Measurements from ENCODE around the gene EDDM13.
"Not testable (repeated sequence)": the region's sequence is repeated elsewhere in the genome, so short reads cannot be mapped to it uniquely, and the experiment has no call there.

The EDDM13 gene

GRCh38 chr19:56332695-56333094 lies 60.1 kb downstream of the EDDM13 start:
- H3K79me1 ChIP-seq (replicated peaks; ENCODE audit: low read length, poor library complexity, severe bottlenecking), result no peaks in the 10 kb centered on the region
- H3K18ac ChIP-seq (ENCODE audit: low read depth in 1 of 2, low read length in 2 of 2), result no peak overlapping the region
- no peak overlapping the region for H3K23ac ChIP-seq (ENCODE audit: low read length in 2 of 2)
- no peak overlapping the region for H2BK120ac ChIP-seq (ENCODE audit: low read depth, low read length)
- H3K4me3 ChIP-seq (ENCODE audit: insufficient read depth in 1 of 2, low read depth in 1 of 2, low read length in 2 of 2), result no peak overlapping the region
- H3K27ac ChIP-seq (ENCODE audit: low read length, poor library complexity, severe bottlenecking), result no peak overlapping the region
- no peak overlapping the region for H4K91ac ChIP-seq (ENCODE audit: low read length)
- H2AFZ ChIP-seq (ENCODE audit: low read depth, low read length), result no peak overlapping the region
- no peaks in the 10 kb centered on the region for H3K4me1 ChIP-seq (ENCODE audit: control insufficient read depth, insufficient read depth, low read depth, low read length)
- H2AK5ac ChIP-seq (ENCODE audit: low read length, severe bottlenecking), result no peak overlapping the region
- no peak overlapping the region for H2BK15ac ChIP-seq (ENCODE audit: low read depth, poor library complexity, severe bottlenecking)
- H3K14ac ChIP-seq (ENCODE audit: low read length in 2 of 2), result no peak overlapping the region
- H2BK12ac ChIP-seq (ENCODE audit: low read length in 2 of 2), result no peak overlapping the region
- H3K4me2 ChIP-seq (ENCODE audit: low read length, poor library complexity, severe bottlenecking), result no peak overlapping the region
- no peak overlapping the region for H4K8ac ChIP-seq (ENCODE audit: low read length)
- DNase-seq, result no peak
- no peaks in the 10 kb centered on the region for H3K36me3 ChIP-seq (ENCODE audit: control insufficient read depth in 1 of 2, insufficient read depth in 2 of 2, low read depth in 1 of 2, low read length in 2 of 2)
- no peaks in the 10 kb centered on the region for H3K27me3 ChIP-seq (ENCODE audit: control insufficient read depth in 1 of 2, insufficient read depth in 1 of 2, low read length in 2 of 2)
- H3K4ac ChIP-seq (ENCODE audit: low read depth in 1 of 2, low read length in 2 of 2), result no peak overlapping the region
- no peak overlapping the region for H2BK5ac ChIP-seq (ENCODE audit: low read depth, low read length, poor library complexity, severe bottlenecking)
- no peaks in the 10 kb centered on the region for H3K9me3 ChIP-seq (ENCODE audit: control insufficient read depth, low read length)
- no peak overlapping the region for H3K9ac ChIP-seq (ENCODE audit: low read length)

GRCh38 chr19:56333506-56333905 lies 61.0 kb downstream of the EDDM13 start:
- no peak overlapping the region for H3K9ac ChIP-seq (ENCODE audit: low read length)
- no peak overlapping the region for H2AK5ac ChIP-seq (ENCODE audit: low read length, severe bottlenecking)
- H3K4ac ChIP-seq (ENCODE audit: low read depth in 1 of 2, low read length in 2 of 2), result no peak overlapping the region
- no peaks in the 10 kb centered on the region for H3K4me1 ChIP-seq (ENCODE audit: control insufficient read depth, insufficient read depth, low read depth, low read length)
- H3K36me3 ChIP-seq (ENCODE audit: control insufficient read depth in 1 of 2, insufficient read depth in 2 of 2, low read depth in 1 of 2, low read length in 2 of 2), result no peaks in the 10 kb centered on the region
- no peak overlapping the region for H2AFZ ChIP-seq (ENCODE audit: low read depth, low read length)
- no peak overlapping the region for H3K14ac ChIP-seq (ENCODE audit: low read length in 2 of 2)
- no peak overlapping the region for H4K91ac ChIP-seq (ENCODE audit: low read length)
- H2BK12ac ChIP-seq (ENCODE audit: low read length in 2 of 2), result no peak overlapping the region
- no peak overlapping the region for H2BK5ac ChIP-seq (ENCODE audit: low read depth, low read length, poor library complexity, severe bottlenecking)
- no peaks in the 10 kb centered on the region for H3K79me1 ChIP-seq (replicated peaks; ENCODE audit: low read length, poor library complexity, severe bottlenecking)
- peak; percentile 70 for DNase-seq
- peaks cover 7% of the 10 kb centered on the region for H3K9me3 ChIP-seq (ENCODE audit: control insufficient read depth, low read length)
- H3K27ac ChIP-seq (ENCODE audit: low read length, poor library complexity, severe bottlenecking), result no peak overlapping the region
- no peak overlapping the region for H4K8ac ChIP-seq (ENCODE audit: low read length)
- H3K27me3 ChIP-seq (ENCODE audit: control insufficient read depth in 1 of 2, insufficient read depth in 1 of 2, low read length in 2 of 2), result no peaks in the 10 kb centered on the region
- no peak overlapping the region for H2BK15ac ChIP-seq (ENCODE audit: low read depth, poor library complexity, severe bottlenecking)
- H3K18ac ChIP-seq (ENCODE audit: low read depth in 1 of 2, low read length in 2 of 2), result no peak overlapping the region
- no peak overlapping the region for H3K23ac ChIP-seq (ENCODE audit: low read length in 2 of 2)
- H2BK120ac ChIP-seq (ENCODE audit: low read depth, low read length), result no peak overlapping the region
- no peak overlapping the region for H3K4me3 ChIP-seq (ENCODE audit: insufficient read depth in 1 of 2, low read depth in 1 of 2, low read length in 2 of 2)
- no peak overlapping the region for H3K4me2 ChIP-seq (ENCODE audit: low read length, poor library complexity, severe bottlenecking)

- DNase-seq; H3K23ac ChIP-seq (ENCODE audit: low read length in 2 of 2); H3K18ac ChIP-seq (ENCODE audit: low read depth in 1 of 2, low read length in 2 of 2); H3K14ac ChIP-seq (ENCODE audit: low read length in 2 of 2); H3K27ac ChIP-seq (ENCODE audit: low read length, poor library complexity, severe bottlenecking); H3K36me3 ChIP-seq (ENCODE audit: control insufficient read depth in 1 of 2, insufficient read depth in 2 of 2, low read depth in 1 of 2, low read length in 2 of 2); H4K8ac ChIP-seq (ENCODE audit: low read length); H3K4me2 ChIP-seq (ENCODE audit: low read length, poor library complexity, severe bottlenecking); H3K4me3 ChIP-seq (ENCODE audit: insufficient read depth in 1 of 2, low read depth in 1 of 2, low read length in 2 of 2); H2AK5ac ChIP-seq (ENCODE audit: low read length, severe bottlenecking); H2AFZ ChIP-seq (ENCODE audit: low read depth, low read length); H2BK12ac ChIP-seq (ENCODE audit: low read length in 2 of 2); H4K91ac ChIP-seq (ENCODE audit: low read length); H3K27me3 ChIP-seq (ENCODE audit: control insufficient read depth in 1 of 2, insufficient read depth in 1 of 2, low read length in 2 of 2); H3K9ac ChIP-seq (ENCODE audit: low read length); H3K79me1 ChIP-seq (replicated peaks; ENCODE audit: low read length, poor library complexity, severe bottlenecking); H2BK5ac ChIP-seq (ENCODE audit: low read depth, low read length, poor library complexity, severe bottlenecking); H3K4me1 ChIP-seq (ENCODE audit: control insufficient read depth, insufficient read depth, low read depth, low read length); H3K4ac ChIP-seq (ENCODE audit: low read depth in 1 of 2, low read length in 2 of 2); H2BK120ac ChIP-seq (ENCODE audit: low read depth, low read length); H2BK15ac ChIP-seq (ENCODE audit: low read depth, poor library complexity, severe bottlenecking): not testable (repeated sequence)
- peaks cover 11% of the 10 kb centered on the region for H3K9me3 ChIP-seq (ENCODE audit: control insufficient read depth, low read length)
These were observed 62.8 kb downstream of the EDDM13 start for GRCh38 chr19:56335371-56335770.

DNA sequence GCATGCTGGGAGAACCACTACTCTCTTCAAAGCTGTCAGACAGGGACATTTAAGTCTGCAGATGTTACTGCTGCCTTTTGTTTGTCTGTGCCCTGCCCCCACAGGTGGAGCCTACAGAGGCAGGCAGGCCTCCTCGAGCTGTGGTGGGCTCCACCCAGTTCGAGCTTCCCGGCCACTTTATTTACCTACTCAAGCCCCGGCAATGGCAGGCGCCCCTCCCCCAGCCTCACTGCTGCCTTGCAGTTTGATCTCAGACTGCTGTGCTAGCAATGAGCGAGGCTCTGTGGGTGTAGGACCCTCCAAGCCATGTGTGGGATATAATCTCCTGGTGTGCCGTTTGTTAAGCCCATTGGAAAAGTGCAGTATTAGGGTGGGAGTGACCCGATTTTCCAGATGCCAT lies 64.5 kb downstream of the EDDM13 start:
- not testable (repeated sequence) for H2AFZ ChIP-seq (ENCODE audit: low read depth, low read length); H2BK5ac ChIP-seq (ENCODE audit: low read depth, low read length, poor library complexity, severe bottlenecking); H4K8ac ChIP-seq (ENCODE audit: low read length); H3K18ac ChIP-seq (ENCODE audit: low read depth in 1 of 2, low read length in 2 of 2); H2BK120ac ChIP-seq (ENCODE audit: low read depth, low read length); H3K4me3 ChIP-seq (ENCODE audit: insufficient read depth in 1 of 2, low read depth in 1 of 2, low read length in 2 of 2); H3K23ac ChIP-seq (ENCODE audit: low read length in 2 of 2); H3K79me1 ChIP-seq (replicated peaks; ENCODE audit: low read length, poor library complexity, severe bottlenecking); DNase-seq; H3K4ac ChIP-seq (ENCODE audit: low read depth in 1 of 2, low read length in 2 of 2); H3K4me1 ChIP-seq (ENCODE audit: control insufficient read depth, insufficient read depth, low read depth, low read length); H3K27me3 ChIP-seq (ENCODE audit: control insufficient read depth in 1 of 2, insufficient read depth in 1 of 2, low read length in 2 of 2); H2AK5ac ChIP-seq (ENCODE audit: low read length, severe bottlenecking); H2BK15ac ChIP-seq (ENCODE audit: low read depth, poor library complexity, severe bottlenecking); H3K9ac ChIP-seq (ENCODE audit: low read length); H3K27ac ChIP-seq (ENCODE audit: low read length, poor library complexity, severe bottlenecking); H3K36me3 ChIP-seq (ENCODE audit: control insufficient read depth in 1 of 2, insufficient read depth in 2 of 2, low read depth in 1 of 2, low read length in 2 of 2); H3K14ac ChIP-seq (ENCODE audit: low read length in 2 of 2); H3K4me2 ChIP-seq (ENCODE audit: low read length, poor library complexity, severe bottlenecking); H2BK12ac ChIP-seq (ENCODE audit: low read length in 2 of 2); H4K91ac ChIP-seq (ENCODE audit: low read length)
- WGBS, result 75% methylated on average over 8 of the region's 8 CpGs
- peaks cover 19% of the 10 kb centered on the region for H3K9me3 ChIP-seq (ENCODE audit: control insufficient read depth, low read length)

Measured in mesenchymal stem cell (in vitro differentiated cells and primary cell).